Measurements from ENCODE around the gene C11orf68.
"Not testable (repeated sequence)": the region's sequence is repeated elsewhere in the genome, so short reads cannot be mapped to it uniquely, and the experiment has no call there.

The C11orf68 gene

DNA sequence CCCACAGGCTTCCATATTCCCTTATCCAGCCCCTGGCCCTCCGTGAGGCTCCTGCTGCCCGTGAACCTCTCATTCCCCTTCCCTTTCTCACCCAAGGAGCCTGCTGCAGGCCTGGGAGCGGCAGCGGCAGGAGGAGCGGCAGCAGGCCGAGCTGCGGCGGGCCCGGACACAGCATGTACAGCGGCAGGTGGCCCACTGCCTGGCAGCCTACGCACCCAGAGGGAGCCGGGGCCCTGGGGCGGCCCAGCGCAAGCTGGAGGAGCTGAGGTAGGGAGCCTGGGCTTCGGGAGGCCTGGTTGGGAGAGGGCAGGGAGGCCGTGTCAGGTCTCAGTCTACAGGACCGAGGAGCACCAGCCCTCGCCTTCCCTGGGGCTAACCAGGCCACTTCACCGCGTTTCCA, 34.6 kb upstream of the C11orf68 start:
- Mint-ChIP-seq H3K4me1 (no peaks in the 10 kb centered on the region), H3K27ac (no peak overlapping the region), H3K9me3 (no peaks in the 10 kb centered on the region), H3K4me3 (no peak overlapping the region), H3K27me3 (ENCODE audit: low read depth) (peaks cover 8% of the 10 kb centered on the region), H3K36me3 (ENCODE audit: low read depth) (no peaks in the 10 kb centered on the region)
- TF ChIP-seq, protein P1, sequence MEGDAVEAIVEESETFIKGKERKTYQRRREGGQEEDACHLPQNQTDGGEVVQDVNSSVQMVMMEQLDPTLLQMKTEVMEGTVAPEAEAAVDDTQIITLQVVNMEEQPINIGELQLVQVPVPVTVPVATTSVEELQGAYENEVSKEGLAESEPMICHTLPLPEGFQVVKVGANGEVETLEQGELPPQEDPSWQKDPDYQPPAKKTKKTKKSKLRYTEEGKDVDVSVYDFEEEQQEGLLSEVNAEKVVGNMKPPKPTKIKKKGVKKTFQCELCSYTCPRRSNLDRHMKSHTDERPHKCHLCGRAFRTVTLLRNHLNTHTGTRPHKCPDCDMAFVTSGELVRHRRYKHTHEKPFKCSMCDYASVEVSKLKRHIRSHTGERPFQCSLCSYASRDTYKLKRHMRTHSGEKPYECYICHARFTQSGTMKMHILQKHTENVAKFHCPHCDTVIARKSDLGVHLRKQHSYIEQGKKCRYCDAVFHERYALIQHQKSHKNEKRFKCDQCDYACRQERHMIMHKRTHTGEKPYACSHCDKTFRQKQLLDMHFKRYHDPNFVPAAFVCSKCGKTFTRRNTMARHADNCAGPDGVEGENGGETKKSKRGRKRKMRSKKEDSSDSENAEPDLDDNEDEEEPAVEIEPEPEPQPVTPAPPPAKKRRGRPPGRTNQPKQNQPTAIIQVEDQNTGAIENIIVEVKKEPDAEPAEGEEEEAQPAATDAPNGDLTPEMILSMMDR (IDR thresholded peaks at IDR 0.05; ENCODE audit: unreplicated experiment in 3 of 3) = no peak

DNA sequence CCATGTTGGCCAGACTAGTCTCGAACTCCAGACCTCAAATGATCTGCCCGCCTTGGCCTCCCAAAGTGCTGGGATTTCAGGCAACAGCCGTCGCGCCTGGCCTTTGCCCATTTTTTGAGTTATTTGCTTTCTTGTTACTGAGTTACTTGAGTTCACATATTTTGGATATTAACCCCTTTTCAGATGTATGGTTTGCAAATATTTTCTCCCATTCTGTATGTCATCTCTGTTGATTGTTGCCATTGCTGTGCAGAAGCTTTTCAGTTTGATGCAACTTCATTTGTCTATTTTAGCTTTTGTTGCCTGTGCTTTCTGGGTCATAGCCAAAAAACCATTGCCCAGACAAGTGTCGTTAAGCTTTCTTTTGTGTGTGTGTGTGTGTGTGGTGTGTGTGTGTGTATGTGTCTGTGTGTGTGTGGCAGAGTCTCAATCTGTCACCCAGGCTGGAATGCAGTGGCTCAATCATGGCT, 33.2 kb upstream of the C11orf68 start:
- TF ChIP-seq, protein P1 (IDR thresholded peaks at IDR 0.05; ENCODE audit: unreplicated experiment in 3 of 3) = no peak
- Mint-ChIP-seq H3K9me3 (no peaks in the 10 kb centered on the region), H3K36me3 (ENCODE audit: low read depth) (no peaks in the 10 kb centered on the region), H3K4me1 (no peaks in the 10 kb centered on the region), H3K27me3 (ENCODE audit: low read depth) (peaks cover 11% of the 10 kb centered on the region), H3K27ac (no peak overlapping the region), H3K4me3 (no peak overlapping the region)

DNA sequence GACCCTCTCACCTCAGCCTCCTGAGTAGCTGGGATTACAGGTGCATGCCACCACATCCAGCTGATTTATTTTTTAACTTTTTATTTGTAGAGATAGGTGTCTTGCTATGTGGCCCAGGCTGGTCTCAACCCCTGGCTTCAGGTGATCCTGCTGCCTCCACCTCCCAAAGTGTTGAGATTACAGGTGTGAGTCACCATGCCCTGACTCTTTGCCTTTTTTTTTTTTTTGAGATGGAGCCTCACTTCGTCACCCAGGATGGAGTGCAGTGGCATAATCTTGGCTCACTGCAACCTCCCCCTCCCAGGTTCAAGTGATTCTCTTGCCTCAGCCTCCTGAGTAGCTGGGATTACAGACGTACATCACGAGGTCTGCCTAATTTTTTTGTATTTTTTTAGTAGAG, 32.8 kb upstream of the C11orf68 start:
- H3K27me3 Mint-ChIP-seq (ENCODE audit: low read depth) = peaks cover 11% of the 10 kb centered on the region
- H3K36me3 Mint-ChIP-seq (ENCODE audit: low read depth); H3K4me3 Mint-ChIP-seq; H3K4me1 Mint-ChIP-seq; H3K9me3 Mint-ChIP-seq; H3K27ac Mint-ChIP-seq: not testable (repeated sequence)

DNA sequence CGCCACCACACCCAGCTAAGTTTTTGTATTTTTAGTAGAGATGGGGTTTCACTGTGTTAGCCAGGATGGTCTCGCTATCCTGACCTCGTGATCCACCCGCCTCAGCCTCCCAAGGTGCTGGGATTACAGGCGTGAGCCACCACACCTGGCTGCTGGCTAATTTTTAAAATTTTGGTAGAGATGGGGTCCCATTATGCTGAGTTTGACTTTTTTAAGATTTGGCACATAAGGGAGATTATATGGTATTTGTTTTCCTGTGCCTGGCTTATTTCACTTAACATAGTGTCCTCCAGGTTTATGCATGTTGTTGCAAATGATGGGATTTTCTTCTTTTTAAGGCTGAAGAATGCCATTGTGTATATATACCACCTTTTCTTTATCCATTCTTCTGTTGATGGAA, 31.8 kb upstream of the C11orf68 start:
- H3K27me3 Mint-ChIP-seq (ENCODE audit: low read depth) = peaks cover 11% of the 10 kb centered on the region
- H3K9me3 Mint-ChIP-seq = not testable (repeated sequence)

GRCh38 chr11:65947603-65948125, 28.8 kb upstream of the C11orf68 start:
- TF ChIP-seq, protein P1 (IDR thresholded peaks at IDR 0.05; ENCODE audit: unreplicated experiment in 3 of 3) = no peak
- Mint-ChIP-seq H3K27me3 (ENCODE audit: low read depth) (peaks cover 11% of the 10 kb centered on the region), H3K4me1 (no peaks in the 10 kb centered on the region), H3K27ac (no peak overlapping the region), H3K4me3 (no peak overlapping the region), H3K9me3 (no peaks in the 10 kb centered on the region), H3K36me3 (ENCODE audit: low read depth) (no peaks in the 10 kb centered on the region)

More for the DNA sequence above, 31.8 kb upstream of the C11orf68 start:
- H3K4me1 Mint-ChIP-seq; H3K4me3 Mint-ChIP-seq; H3K27ac Mint-ChIP-seq; H3K36me3 Mint-ChIP-seq (ENCODE audit: low read depth): not testable (repeated sequence)

- Mint-ChIP-seq H3K4me3 (no peak overlapping the region), H3K36me3 (ENCODE audit: low read depth) (no peaks in the 10 kb centered on the region), H3K27ac (no peak overlapping the region), H3K27me3 (ENCODE audit: low read depth) (peaks cover 12% of the 10 kb centered on the region), H3K4me1 (no peaks in the 10 kb centered on the region), H3K9me3 (no peaks in the 10 kb centered on the region)
- TF ChIP-seq, protein P1 (IDR thresholded peaks at IDR 0.05; ENCODE audit: unreplicated experiment in 3 of 3) = no peak
Observed at GRCh38 chr11:65947133-65947532, 28.3 kb upstream of the C11orf68 start.

DNA sequence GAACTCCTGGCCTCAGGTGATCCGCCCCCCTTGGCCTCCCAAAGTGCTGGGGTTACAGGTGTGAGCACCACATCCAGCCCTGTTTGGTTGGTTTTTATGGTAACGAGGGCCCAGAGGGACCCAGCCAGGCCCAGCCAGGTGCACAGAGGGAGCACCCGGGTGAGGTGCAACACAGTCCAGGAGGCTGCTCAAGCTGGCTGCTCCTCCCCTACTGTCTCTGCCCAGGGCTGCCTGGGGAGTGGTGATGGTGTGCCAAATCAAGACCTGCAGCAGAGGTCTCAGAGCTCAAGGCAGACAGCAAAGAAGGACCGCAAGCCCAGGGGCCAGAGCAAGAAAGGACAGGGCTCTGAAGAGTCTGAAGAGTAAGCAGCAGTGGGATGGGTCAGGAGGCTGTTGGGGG, 27.8 kb upstream of the C11orf68 start:
- no peaks in the 10 kb centered on the region for H3K36me3 Mint-ChIP-seq (ENCODE audit: low read depth)
- H3K27me3 Mint-ChIP-seq (ENCODE audit: low read depth) = peaks cover 8% of the 10 kb centered on the region
- TF ChIP-seq, protein P1 (IDR thresholded peaks at IDR 0.05; ENCODE audit: unreplicated experiment in 3 of 3) = no peak

More for the DNA sequence above, 27.8 kb upstream of the C11orf68 start:
- Mint-ChIP-seq H3K4me1 (peaks cover under 1% of the 10 kb centered on the region), H3K4me3 (no peak overlapping the region), H3K9me3 (no peaks in the 10 kb centered on the region), H3K27ac (no peak overlapping the region)
